ENCODE results near the gene LONP1.

- TF ChIP-seq CTCF (conservative IDR thresholded peaks at IDR 0.05): no peak
- no peak for TF ChIP-seq ZFX (IDR thresholded peaks at IDR 0.05)
Measured at GRCh38 chr19:5753743-5754142, 33.8 kb upstream of the LONP1 start.
